ENCODE measurements around the gene TBX2.
"Not testable (repeated sequence)": the region's sequence is repeated elsewhere in the genome, so short reads cannot be mapped to it uniquely, and the experiment has no call there.

Gene TBX2

GRCh38 chr17:61440697-61441096 lies 41.1 kb downstream of the TBX2 start:
- DNase-seq, result no peak

- DNase-seq, result not testable (repeated sequence)
These were observed 41.9 kb downstream of the TBX2 start for GRCh38 chr17:61441507-61441906.

- DNase-seq, result no peak
These were observed 42.6 kb downstream of the TBX2 start for GRCh38 chr17:61442136-61442775.

GRCh38 chr17:61442878-61443474 lies 43.3 kb downstream of the TBX2 start:
- DNase-seq, result no peak

- DNase-seq, result no peak
These were observed 43.8 kb downstream of the TBX2 start for GRCh38 chr17:61443475-61443882.

- DNase-seq, result no peak
These were observed 44.4 kb downstream of the TBX2 start for GRCh38 chr17:61444075-61444474.

GRCh38 chr17:61444831-61445230 lies 45.2 kb downstream of the TBX2 start:
- no peak for DNase-seq

- DNase-seq, result no peak
These were observed 47.7 kb downstream of the TBX2 start for GRCh38 chr17:61447358-61447757.

- DNase-seq, result no peak
These were observed 48.4 kb downstream of the TBX2 start for GRCh38 chr17:61448042-61448441.

GRCh38 chr17:61449140-61449539 lies 49.5 kb downstream of the TBX2 start:
- DNase-seq, result not testable (repeated sequence)

GRCh38 chr17:61449707-61450640 lies 50.3 kb downstream of the TBX2 start:
- no peak for DNase-seq

- no peak for DNase-seq
These were observed 51.2 kb downstream of the TBX2 start for GRCh38 chr17:61450641-61451537.

GRCh38 chr17:61451538-61452300 lies 52.1 kb downstream of the TBX2 start:
- no peak for DNase-seq

- no peak for DNase-seq
These were observed 53.0 kb downstream of the TBX2 start, which contains the start of gene TBX4 for GRCh38 chr17:61452301-61453290. Gene TBX4 (plus strand): TSS chr17:61452422. CDS start chr17:61456491, 4,069 bp downstream.

- no peak for DNase-seq
These were observed 54.1 kb downstream of the TBX2 start for GRCh38 chr17:61453566-61454380.

- no peak for DNase-seq
These were observed 55.0 kb downstream of the TBX2 start for GRCh38 chr17:61454381-61455323.

- no peak for DNase-seq
These were observed 55.8 kb downstream of the TBX2 start for GRCh38 chr17:61455324-61456060.

Data from CD4-positive, alpha-beta T cell treated with Interleukin-4 for 4 hours (primary cell).